Measurements from ENCODE around the gene PID1. TPM values are rescaled to one million over a fixed set of nuclear protein-coding genes. Genes with fewer than 3 reads are reported as not detected.

Gene PID1
- total and polyA plus RNA-seq, 7 donors: 19.7 to 83.6 (median 67.3) TPM

- Histone ChIP-seq H3K9me3 (no peaks in the 10 kb centered on the region), H3K4me3 (no peak overlapping the region), H3K27ac (no peak overlapping the region), H3K27me3 (no peaks in the 10 kb centered on the region), H3K36me3 (no peaks in the 10 kb centered on the region), H3K4me1 (no peaks in the 10 kb centered on the region)
- no peak for DNase-seq
- intact Hi-C loops (cut with DNase I): no loop called here
- WGBS, 2 donors: 91 to 94% methylated on average over 1 of the region's 1 CpG
- TF ChIP-seq EP300 (IDR thresholded peaks at IDR 0.05) (no peak), POLR2A (IDR thresholded peaks at IDR 0.05) (no peak), POLR2AphosphoS5 (IDR thresholded peaks at IDR 0.05) (no peak), CTCF (IDR thresholded peaks at IDR 0.05) (no peak)
Observed at GRCh38 chr2:229101314-229101713, 169.8 kb downstream of the PID1 start.

GRCh38 chr2:229099231-229099630 lies 171.9 kb downstream of the PID1 start:
- DNase-seq: no peak
- Histone ChIP-seq H3K27me3 (no peaks in the 10 kb centered on the region), H3K27ac (no peak overlapping the region), H3K36me3 (no peaks in the 10 kb centered on the region), H3K4me3 (no peak overlapping the region), H3K4me1 (no peaks in the 10 kb centered on the region), H3K9me3 (no peaks in the 10 kb centered on the region)
- intact Hi-C loops (cut with DNase I): no loop called here
- 90 to 95% methylated on average over 1 of the region's 1 CpG for WGBS, 2 donors
- TF ChIP-seq POLR2A (IDR thresholded peaks at IDR 0.05): no peak

- H3K4me3 ChIP-seq: no peak overlapping the region
- intact Hi-C loops (cut with DNase I): no loop called here
- H3K27ac ChIP-seq: no peak overlapping the region
- TF ChIP-seq EP300 (IDR thresholded peaks at IDR 0.05) (no peak), POLR2A (IDR thresholded peaks at IDR 0.05) (no peak), POLR2AphosphoS5 (IDR thresholded peaks at IDR 0.05) (no peak), CTCF (IDR thresholded peaks at IDR 0.05) (no peak)
- WGBS, 2 donors: 68 to 70% methylated on average over 6 of the region's 6 CpGs
- no peaks in the 10 kb centered on the region for H3K36me3 ChIP-seq
- no peaks in the 10 kb centered on the region for H3K27me3 ChIP-seq
- no peaks in the 10 kb centered on the region for H3K9me3 ChIP-seq
- H3K4me1 ChIP-seq: no peaks in the 10 kb centered on the region
- no peak for DNase-seq
Observed at GRCh38 chr2:229098801-229099200, 172.3 kb downstream of the PID1 start.

GRCh38 chr2:229096409-229097066 lies 174.5 kb downstream of the PID1 start:
- intact Hi-C loops (cut with DNase I): no loop called here
- Histone ChIP-seq H3K27me3 (no peaks in the 10 kb centered on the region), H3K36me3 (no peaks in the 10 kb centered on the region), H3K27ac (no peak overlapping the region), H3K4me1 (no peaks in the 10 kb centered on the region), H3K9me3 (no peaks in the 10 kb centered on the region), H3K4me3 (no peak overlapping the region)
- no peak for DNase-seq
- no peak for TF ChIP-seq POLR2A (IDR thresholded peaks at IDR 0.05)
- no peak for TF ChIP-seq CTCF (IDR thresholded peaks at IDR 0.05)
- no peak for TF ChIP-seq POLR2AphosphoS5 (IDR thresholded peaks at IDR 0.05)
- TF ChIP-seq EP300 (IDR thresholded peaks at IDR 0.05): no peak
- 59 to 79% methylated on average over 4 of the region's 4 CpGs for WGBS, 2 donors

- Histone ChIP-seq H3K27ac (no peak overlapping the region), H3K9me3 (no peaks in the 10 kb centered on the region), H3K4me1 (no peaks in the 10 kb centered on the region), H3K36me3 (no peaks in the 10 kb centered on the region), H3K4me3 (no peak overlapping the region), H3K27me3 (no peaks in the 10 kb centered on the region)
- no peak for DNase-seq
- WGBS, 2 donors: 94 to 98% methylated on average over 1 of the region's 1 CpG
- intact Hi-C loops (cut with DNase I): no loop called here
- no peak for TF ChIP-seq POLR2AphosphoS5 (IDR thresholded peaks at IDR 0.05)
- no peak for TF ChIP-seq EP300 (IDR thresholded peaks at IDR 0.05)
- TF ChIP-seq POLR2A (IDR thresholded peaks at IDR 0.05): no peak
Observed at GRCh38 chr2:229095472-229095871, 175.6 kb downstream of the PID1 start.

- Histone ChIP-seq H3K4me3 (no peak overlapping the region), H3K9me3 (no peaks in the 10 kb centered on the region), H3K36me3 (no peaks in the 10 kb centered on the region), H3K27me3 (no peaks in the 10 kb centered on the region), H3K4me1 (peaks cover 0 to 20% (median 0%) of the 10 kb centered on the region in 4 donors), H3K27ac (no peak overlapping the region)
- intact Hi-C loops (cut with DNase I): no loop called here
- DNase-seq: no peak
- TF ChIP-seq EP300 (IDR thresholded peaks at IDR 0.05) (no peak), CTCF (IDR thresholded peaks at IDR 0.05) (no peak), POLR2AphosphoS5 (IDR thresholded peaks at IDR 0.05) (no peak), POLR2A (IDR thresholded peaks at IDR 0.05) (no peak)
- 75 to 85% methylated on average over 2 of the region's 2 CpGs for WGBS, 2 donors
Observed at GRCh38 chr2:229090225-229090624, 180.9 kb downstream of the PID1 start.

Data from sigmoid colon (tissue), 7 donors.